ENCODE measurements around the gene ATP8B1.

ATP8B1 gene

GRCh38 chr18:57780318-57780705, 22.8 kb downstream of the ATP8B1 start:
- no peak overlapping the region for H3K4me2 ChIP-seq (ENCODE audit: low read depth, low read length, poor library complexity, severe bottlenecking)
- no peaks in the 10 kb centered on the region for H3K9me2 ChIP-seq (replicated peaks; ENCODE audit: insufficient read depth, low read length)
- no peaks in the 10 kb centered on the region for H3F3A ChIP-seq (ENCODE audit: insufficient read depth)

GRCh38 chr18:57776767-57777166, 26.3 kb downstream of the ATP8B1 start:
- TF ChIP-seq EZH2phosphoT487 (conservative IDR thresholded peaks at IDR 0.05; ENCODE audit: low read length) (no peak), CTCF (IDR thresholded peaks at IDR 0.05; ENCODE audit: insufficient read depth, low read length, poor library complexity, severe bottlenecking) (no peak)
- Histone ChIP-seq H2AFZ (ENCODE audit: low read depth, low read length, severe bottlenecking) (no peak overlapping the region), H3K9me2 (replicated peaks; ENCODE audit: insufficient read depth, low read length) (no peaks in the 10 kb centered on the region), H3K9ac (ENCODE audit: low read length) (no peak overlapping the region), H3K79me2 (ENCODE audit: insufficient read depth, low read length) (no peaks in the 10 kb centered on the region), H3F3A (ENCODE audit: insufficient read depth) (no peaks in the 10 kb centered on the region), H3K27ac (ENCODE audit: low read depth, low read length) (no peak overlapping the region), H3K4me2 (ENCODE audit: low read depth, low read length, poor library complexity, severe bottlenecking) (no peak overlapping the region), H4K20me1 (ENCODE audit: low read depth, low read length) (no peaks in the 10 kb centered on the region), H3K36me3 (ENCODE audit: low read length) (no peaks in the 10 kb centered on the region), H3K27me3 (ENCODE audit: low read length) (no peaks in the 10 kb centered on the region), H3K4me3 (ENCODE audit: insufficient read depth, low read length, poor library complexity, severe bottlenecking) (no peak overlapping the region), H3K9me3 (ENCODE audit: insufficient read depth, low read length) (no peaks in the 10 kb centered on the region)

More at GRCh38 chr18:57780318-57780705, 22.8 kb downstream of the ATP8B1 start:
- H3K36me3 ChIP-seq (ENCODE audit: low read length): no peaks in the 10 kb centered on the region
- H3K79me2 ChIP-seq (ENCODE audit: insufficient read depth, low read length): no peaks in the 10 kb centered on the region
- no peak overlapping the region for H3K27ac ChIP-seq (ENCODE audit: low read depth, low read length)
- no peaks in the 10 kb centered on the region for H3K27me3 ChIP-seq (ENCODE audit: low read length)
- TF ChIP-seq EZH2phosphoT487 (conservative IDR thresholded peaks at IDR 0.05; ENCODE audit: low read length) (no peak), CTCF (IDR thresholded peaks at IDR 0.05; ENCODE audit: insufficient read depth, low read length, poor library complexity, severe bottlenecking) (no peak)
- H2AFZ ChIP-seq (ENCODE audit: low read depth, low read length, severe bottlenecking): no peak overlapping the region
- H3K4me3 ChIP-seq (ENCODE audit: insufficient read depth, low read length, poor library complexity, severe bottlenecking): no peak overlapping the region
- no peaks in the 10 kb centered on the region for H4K20me1 ChIP-seq (ENCODE audit: low read depth, low read length)
- H3K9ac ChIP-seq (ENCODE audit: low read length): no peak overlapping the region
- no peaks in the 10 kb centered on the region for H3K9me3 ChIP-seq (ENCODE audit: insufficient read depth, low read length)

- Histone ChIP-seq H3K9me2 (replicated peaks; ENCODE audit: insufficient read depth, low read length) (no peaks in the 10 kb centered on the region), H3K9ac (ENCODE audit: low read length) (no peak overlapping the region), H3K9me3 (ENCODE audit: insufficient read depth, low read length) (no peaks in the 10 kb centered on the region), H3K27me3 (ENCODE audit: low read length) (no peaks in the 10 kb centered on the region), H3K27ac (ENCODE audit: low read depth, low read length) (no peak overlapping the region), H3K4me2 (ENCODE audit: low read depth, low read length, poor library complexity, severe bottlenecking) (no peak overlapping the region), H3K79me2 (ENCODE audit: insufficient read depth, low read length) (no peaks in the 10 kb centered on the region), H3K36me3 (ENCODE audit: low read length) (no peaks in the 10 kb centered on the region), H4K20me1 (ENCODE audit: low read depth, low read length) (no peaks in the 10 kb centered on the region), H2AFZ (ENCODE audit: low read depth, low read length, severe bottlenecking) (no peak overlapping the region), H3K4me3 (ENCODE audit: insufficient read depth, low read length, poor library complexity, severe bottlenecking) (no peak overlapping the region), H3F3A (ENCODE audit: insufficient read depth) (no peaks in the 10 kb centered on the region)
- TF ChIP-seq EZH2phosphoT487 (conservative IDR thresholded peaks at IDR 0.05; ENCODE audit: low read length) (no peak), CTCF (IDR thresholded peaks at IDR 0.05; ENCODE audit: insufficient read depth, low read length, poor library complexity, severe bottlenecking) (no peak)
Measured at GRCh38 chr18:57776354-57776753, 26.8 kb downstream of the ATP8B1 start.

Data from SU-DHL-6 (cell line).